Activated naive CD4-positive, alpha-beta T cell treated with anti-CD3 and anti-CD28 coated beads, Interleukin-2, amount 50 U/mL, for 72 hours (primary cell): Measurements from ENCODE around the gene DCDC1. TPM values are rescaled to one million over a fixed set of nuclear protein-coding genes. Genes with fewer than 3 reads are reported as not detected.

ENCODE experiments used
- ATAC-seq, 2 donors: fragments of 150-1000 bp; cut with Tn5 transposase; 2 replicates each; pipeline ENCODE4 v1.10.0; 2021; ENCODE audit warnings: mild to moderate bottlenecking in 2 of 2, moderate library complexity in 2 of 2
- DNase-seq, 2 donors: peaks; one replicate each; pipeline ENCODE4 v3.0.0; 2021 to 2022; ENCODE audit warnings: low spot score in 2 of 2
- H3K27ac Mint-ChIP-seq, 2 donors: one replicate each; pipeline ENCODE4 v1.8.0; 2022; ENCODE audit warnings: mild to moderate bottlenecking in 2 of 2, mixed read lengths in 2 of 2
- H3K36me3 Mint-ChIP-seq, 2 donors: one replicate each; pipeline ENCODE4 v1.8.0; 2022; ENCODE audit warnings: mixed read lengths in 2 of 2
- H3K9me3 Mint-ChIP-seq, 2 donors: one replicate each; pipeline ENCODE4 v1.8.0; 2022; ENCODE audit warnings: mixed read lengths in 2 of 2
- total RNA-seq, 2 donors: library from RNA; stranded (reverse); gene quantifications; one replicate each; pipeline ENCODE4 v1.2.3, GENCODE V29; 2022

DCDC1 gene
- total RNA-seq, 2 donors from 2014 or later = 0.47 TPM; not detected in 1

GRCh38 chr11:31264834-31265233, 104.7 kb downstream of the DCDC1 start:
- ATAC-seq (no peak), DNase-seq (no peak)
- no peaks in the 10 kb centered on the region for H3K9me3 Mint-ChIP-seq
- no peak overlapping the region for H3K27ac Mint-ChIP-seq
- no peaks in the 10 kb centered on the region for H3K36me3 Mint-ChIP-seq

DNA sequence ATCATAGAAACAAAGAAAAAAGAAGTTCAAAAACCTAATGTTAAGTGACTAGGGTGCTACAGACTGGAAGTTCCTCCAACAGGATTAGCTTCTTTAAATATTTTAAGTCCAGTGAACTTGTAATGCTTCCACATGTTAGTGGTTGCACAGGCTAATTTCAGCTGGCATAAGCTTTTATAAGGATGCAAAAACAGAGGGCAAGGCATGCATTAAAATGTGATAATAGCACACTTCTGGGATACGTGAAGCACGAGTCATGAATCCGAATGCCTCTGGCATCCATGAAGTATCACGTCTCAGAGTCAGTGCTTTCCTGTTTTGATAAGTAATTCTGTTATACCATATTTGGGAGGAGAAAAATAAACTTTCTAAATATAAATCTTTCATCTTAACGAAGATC, 106.8 kb downstream of the DCDC1 start:
- no peaks in the 10 kb centered on the region for H3K36me3 Mint-ChIP-seq
- no peak for ATAC-seq
- no peak overlapping the region for H3K27ac Mint-ChIP-seq
- no peaks in the 10 kb centered on the region for H3K9me3 Mint-ChIP-seq
- DNase-seq = no peak

DNA sequence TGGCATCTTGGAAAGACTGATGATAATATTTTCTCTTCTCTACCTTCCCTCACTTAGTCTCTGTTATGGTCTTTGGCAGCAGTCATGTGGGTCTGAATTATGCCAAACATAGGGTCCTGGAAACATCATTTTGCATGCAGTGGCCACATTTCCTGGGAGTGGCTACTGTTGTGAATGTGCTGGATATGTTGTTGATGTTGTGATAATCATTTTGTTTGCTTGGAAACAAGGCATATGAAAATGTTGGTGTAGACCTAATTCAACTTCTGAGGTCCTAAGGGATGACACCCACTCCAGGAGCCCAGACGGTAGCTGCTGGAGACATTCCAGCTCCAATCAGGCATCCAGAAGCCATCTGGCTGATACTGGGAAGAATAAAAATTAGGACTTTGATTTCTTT, 109.7 kb downstream of the DCDC1 start:
- Mint-ChIP-seq H3K36me3 (no peaks in the 10 kb centered on the region), H3K9me3 (no peaks in the 10 kb centered on the region), H3K27ac (no peak overlapping the region)
- DNase-seq = no peak
- ATAC-seq = no peak

GRCh38 chr11:31254415-31254814, 115.1 kb downstream of the DCDC1 start:
- H3K36me3 Mint-ChIP-seq = no peaks in the 10 kb centered on the region
- ATAC-seq = no peak
- H3K27ac Mint-ChIP-seq = no peak overlapping the region
- no peaks in the 10 kb centered on the region for H3K9me3 Mint-ChIP-seq
- DNase-seq = no peak

DNA sequence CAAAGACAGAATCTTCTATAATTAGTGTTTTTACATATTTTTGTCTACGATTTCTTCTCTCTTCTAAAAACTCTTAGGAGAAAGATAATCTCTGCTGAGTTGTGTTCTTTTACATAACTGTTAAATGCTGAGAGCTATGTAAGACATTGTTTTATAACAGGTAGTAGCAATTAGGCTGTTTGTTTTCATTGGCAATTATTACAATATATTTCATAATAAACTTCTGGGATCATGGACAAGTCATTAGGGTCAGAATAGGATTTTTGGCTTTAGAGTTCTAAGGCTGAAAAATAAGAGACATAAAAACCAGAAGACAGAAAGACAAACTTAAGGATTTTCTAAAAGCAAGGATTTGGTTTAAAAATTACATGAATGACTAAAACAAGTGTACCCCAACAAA, 120.8 kb downstream of the DCDC1 start:
- no peak for DNase-seq
- no peak for ATAC-seq
- Mint-ChIP-seq H3K36me3 (no peaks in the 10 kb centered on the region), H3K27ac (no peak overlapping the region), H3K9me3 (no peaks in the 10 kb centered on the region)

DNA sequence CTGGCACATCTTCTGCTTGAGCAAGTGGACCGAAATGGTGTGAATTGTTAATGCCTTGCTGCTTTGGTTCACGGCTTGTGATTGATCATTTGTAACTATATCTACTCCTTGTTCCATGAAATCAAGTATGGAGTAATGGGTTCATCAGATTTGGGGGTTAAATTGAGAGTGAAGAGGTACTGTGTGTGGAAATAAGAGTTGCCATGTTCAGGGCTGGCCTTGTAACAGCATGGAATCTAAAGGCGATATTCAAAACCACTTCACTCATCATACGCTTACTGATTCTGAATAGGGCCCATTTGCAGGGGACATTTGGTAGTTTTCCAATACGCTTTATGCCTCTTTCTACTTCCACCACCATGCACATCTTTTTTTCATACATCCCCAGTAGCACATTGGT, 122.2 kb downstream of the DCDC1 start:
- Mint-ChIP-seq H3K27ac (no peak overlapping the region), H3K9me3 (no peaks in the 10 kb centered on the region), H3K36me3 (no peaks in the 10 kb centered on the region)
- ATAC-seq (no peak), DNase-seq (no peak)

DNA sequence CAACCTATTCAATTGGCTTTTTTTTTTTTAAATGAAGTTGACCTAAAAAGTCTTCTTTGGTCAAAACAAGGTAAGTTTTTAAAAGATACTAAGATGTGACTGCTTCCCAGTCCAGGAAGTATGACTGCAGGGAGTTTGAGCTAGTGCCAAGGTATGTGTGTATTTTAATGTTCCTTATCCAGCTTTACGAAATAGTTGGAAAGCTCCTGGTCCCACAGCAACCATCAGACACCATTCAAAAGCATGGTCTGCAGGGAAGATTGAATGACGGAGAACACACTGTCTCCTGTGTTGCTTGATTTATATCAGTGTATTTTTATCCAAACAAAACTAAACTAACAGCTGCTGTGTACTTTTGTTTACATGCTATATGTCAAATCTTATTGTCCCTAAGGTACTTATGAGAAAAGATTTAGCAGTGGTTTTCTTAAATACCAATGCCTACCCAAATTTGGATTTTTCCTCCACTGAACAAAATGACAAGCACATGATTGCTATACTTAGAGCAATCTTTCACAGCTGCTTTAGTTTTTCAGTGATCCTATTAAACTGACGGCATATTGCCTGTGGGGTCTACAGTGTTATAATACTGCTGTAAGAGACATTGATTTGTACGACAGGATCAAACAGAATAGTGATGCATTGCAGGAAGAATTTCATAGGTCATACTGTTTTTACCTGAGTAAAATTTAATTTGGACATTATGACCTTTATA, 122.9 kb downstream of the DCDC1 start:
- Mint-ChIP-seq H3K36me3 (no peaks in the 10 kb centered on the region), H3K27ac (no peak overlapping the region), H3K9me3 (no peaks in the 10 kb centered on the region)
- no peak for ATAC-seq
- DNase-seq = no peak

GRCh38 chr11:31243706-31244105, 125.8 kb downstream of the DCDC1 start:
- ATAC-seq = no peak
- no peak for DNase-seq
- H3K36me3 Mint-ChIP-seq = no peaks in the 10 kb centered on the region

GRCh38 chr11:31240340-31240904, 129.1 kb downstream of the DCDC1 start:
- Mint-ChIP-seq H3K9me3 (no peaks in the 10 kb centered on the region), H3K36me3 (no peaks in the 10 kb centered on the region), H3K27ac (no peak overlapping the region)
- DNase-seq (peak in 1 of 2 donors; percentile 7), ATAC-seq (no peak)

More at GRCh38 chr11:31243706-31244105, 125.8 kb downstream of the DCDC1 start:
- Mint-ChIP-seq H3K27ac (no peak overlapping the region), H3K9me3 (no peaks in the 10 kb centered on the region)

DNA sequence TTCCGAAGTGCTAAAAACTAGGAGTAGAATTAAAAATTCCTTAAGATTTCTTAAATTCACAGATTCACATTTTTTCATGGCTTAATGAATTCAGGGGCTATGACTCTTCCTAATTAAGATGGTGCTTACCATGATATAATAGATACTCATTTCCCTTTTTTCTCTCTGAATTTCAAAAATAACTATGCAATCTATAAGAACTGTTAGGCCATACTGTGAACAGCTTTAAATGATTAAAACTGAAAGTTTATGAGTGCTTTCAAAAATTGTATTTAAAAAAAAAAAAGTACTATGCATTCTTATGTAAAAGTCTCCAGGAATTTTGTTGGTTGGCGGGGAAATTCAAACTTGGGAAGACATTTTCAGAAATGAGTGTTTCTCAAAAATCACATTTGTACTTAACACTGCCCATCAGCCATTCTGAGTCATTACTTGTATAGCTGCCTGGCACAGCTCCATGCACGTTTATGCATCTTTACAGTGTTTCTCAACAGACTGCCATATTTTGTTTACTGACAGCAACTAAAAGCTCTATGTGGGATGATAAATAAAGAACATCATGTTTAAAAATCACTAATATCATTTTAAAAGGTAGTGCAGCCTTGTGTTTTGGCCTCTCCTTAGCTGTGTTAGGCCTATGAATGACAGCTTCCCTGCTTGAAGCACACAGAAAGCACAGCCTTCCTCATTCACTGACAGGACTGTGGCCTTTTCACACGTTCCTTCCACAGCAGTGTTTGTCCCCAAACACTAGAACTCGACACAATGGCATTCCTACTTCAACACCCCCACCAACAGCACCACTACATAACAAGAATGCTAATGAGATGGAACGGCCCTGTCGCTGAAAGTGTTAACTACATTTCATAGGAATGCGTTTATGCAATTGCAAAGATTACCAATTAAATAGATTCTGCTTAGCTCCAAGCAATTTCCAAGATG, 131.4 kb downstream of the DCDC1 start:
- DNase-seq = no peak
- H3K36me3 Mint-ChIP-seq = no peaks in the 10 kb centered on the region
- ATAC-seq = no peak
- no peak overlapping the region for H3K27ac Mint-ChIP-seq
- no peaks in the 10 kb centered on the region for H3K9me3 Mint-ChIP-seq

GRCh38 chr11:31236143-31236542, 133.4 kb downstream of the DCDC1 start:
- DNase-seq (no peak), ATAC-seq (no peak)
- Mint-ChIP-seq H3K27ac (no peak overlapping the region), H3K36me3 (no peaks in the 10 kb centered on the region), H3K9me3 (no peaks in the 10 kb centered on the region)

DNA sequence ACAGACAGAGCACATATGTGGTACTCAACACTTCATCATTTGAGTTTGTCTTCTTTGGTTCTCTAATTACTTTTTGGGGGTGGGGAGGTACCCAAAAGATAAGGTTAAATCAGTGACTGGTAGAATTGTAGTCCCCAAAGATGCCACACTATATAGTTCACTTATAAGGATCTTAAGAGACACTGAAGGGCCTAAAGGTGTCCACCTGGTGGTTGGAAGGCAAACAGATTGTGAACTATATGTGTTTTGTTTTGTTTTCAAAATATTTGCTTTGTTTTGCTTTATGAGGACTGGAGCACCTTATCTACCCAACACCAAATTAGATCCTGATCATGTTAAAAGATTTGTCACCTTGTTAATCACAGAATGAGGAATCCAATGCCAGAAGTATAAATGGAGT, 136.1 kb downstream of the DCDC1 start:
- no peak for ATAC-seq
- Mint-ChIP-seq H3K36me3 (no peaks in the 10 kb centered on the region), H3K27ac (no peak overlapping the region), H3K9me3 (no peaks in the 10 kb centered on the region)
- no peak for DNase-seq

DNA sequence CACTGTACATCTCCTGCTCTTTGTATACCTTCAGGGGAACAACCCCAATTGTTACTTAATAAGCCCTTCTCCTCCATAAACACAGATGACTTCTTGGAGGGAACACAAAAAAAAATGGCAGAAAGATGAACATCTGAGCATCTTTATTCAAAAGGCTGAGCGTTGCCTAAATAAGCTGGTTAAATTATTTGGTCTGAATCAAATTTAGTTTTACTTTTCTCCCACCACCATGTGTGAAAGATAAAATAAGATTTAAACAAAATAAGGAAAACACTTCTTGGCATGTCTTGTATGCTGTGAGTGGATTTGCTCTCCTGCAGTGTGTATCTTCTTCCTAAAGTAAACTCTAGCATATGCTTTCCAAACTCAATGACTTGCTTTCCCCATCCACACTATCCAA, 137.9 kb downstream of the DCDC1 start:
- Mint-ChIP-seq H3K9me3 (peaks cover 3 to 4% of the 10 kb centered on the region in 2 donors), H3K36me3 (no peaks in the 10 kb centered on the region), H3K27ac (no peak overlapping the region)
- DNase-seq (no peak), ATAC-seq (no peak)

GRCh38 chr11:31218847-31219246, 150.7 kb downstream of the DCDC1 start:
- Mint-ChIP-seq H3K27ac (no peak overlapping the region), H3K9me3 (no peaks in the 10 kb centered on the region), H3K36me3 (no peaks in the 10 kb centered on the region)
- DNase-seq (no peak), ATAC-seq (no peak)

DNA sequence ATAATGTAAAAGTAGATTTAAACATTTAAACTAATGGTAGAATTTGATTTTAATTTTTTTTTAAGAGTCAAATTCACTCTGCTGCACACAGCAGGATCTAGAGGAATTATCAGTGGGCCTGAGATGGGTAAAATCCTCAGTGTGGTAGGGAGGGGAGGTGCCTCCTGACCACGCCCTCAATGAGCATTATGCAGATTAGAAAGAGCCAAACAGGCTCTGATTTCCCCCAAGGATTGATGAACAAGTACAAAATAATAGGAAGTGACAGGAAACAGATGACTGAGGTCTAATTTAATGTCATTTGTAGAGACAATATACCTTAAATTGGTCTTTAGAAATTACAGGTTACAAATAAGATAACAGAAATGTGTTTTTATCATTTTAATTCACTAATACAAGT, 155.2 kb downstream of the DCDC1 start:
- Mint-ChIP-seq H3K9me3 (no peaks in the 10 kb centered on the region), H3K36me3 (no peaks in the 10 kb centered on the region), H3K27ac (no peak overlapping the region)
- no peak for ATAC-seq
- no peak for DNase-seq

GRCh38 chr11:31199378-31199777, 170.2 kb downstream of the DCDC1 start:
- peaks cover 0 to 3% of the 10 kb centered on the region in 2 donors for H3K9me3 Mint-ChIP-seq
- no peak overlapping the region for H3K27ac Mint-ChIP-seq
- H3K36me3 Mint-ChIP-seq = no peaks in the 10 kb centered on the region
- ATAC-seq (no peak), DNase-seq (no peak)

- Mint-ChIP-seq H3K9me3 (peaks cover 18 to 25% of the 10 kb centered on the region in 2 donors), H3K27ac (no peak overlapping the region), H3K36me3 (peaks cover 11 to 19% of the 10 kb centered on the region in 2 donors)
- no peak for DNase-seq
- no peak for ATAC-seq
Observed at GRCh38 chr11:31173926-31174680, 195.4 kb downstream of the DCDC1 start.
